ENCODE measurements around the gene ZNF512B.
"Not testable (repeated sequence)": the region's sequence is repeated elsewhere in the genome, so short reads cannot be mapped to it uniquely, and the experiment has no call there.

Gene ZNF512B

GRCh38 chr20:63977739-63978276 lies 8.1 kb upstream of the ZNF512B start:
- Histone ChIP-seq H3K9me3 (ENCODE audit: control insufficient read depth, low read length) (no peaks in the 10 kb centered on the region), H3K27ac (ENCODE audit: low read depth, low read length, severe bottlenecking) (peak overlapping the region; percentile 23), H3K36me3 (ENCODE audit: control insufficient read depth, insufficient read depth, low read length) (no peaks in the 10 kb centered on the region), H3K4me3 (ENCODE audit: extremely low read depth, insufficient read depth, low read length, poor library complexity, severe bottlenecking) (no peak overlapping the region), H3K4me1 (ENCODE audit: control insufficient read depth, insufficient read depth, low read length, poor library complexity, severe bottlenecking) (peaks cover 13% of the 10 kb centered on the region)
- WGBS, 2 experiments (ENCODE audit: insufficient coverage in 2 of 2): 71 to 72% methylated on average over 10 to 16 of the region's 16 CpGs

GRCh38 chr20:63976980-63977738 lies 7.4 kb upstream of the ZNF512B start:
- Histone ChIP-seq H3K36me3 (ENCODE audit: control insufficient read depth, insufficient read depth, low read length) (no peaks in the 10 kb centered on the region), H3K4me1 (ENCODE audit: control insufficient read depth, insufficient read depth, low read length, poor library complexity, severe bottlenecking) (peaks cover 13% of the 10 kb centered on the region), H3K4me3 (ENCODE audit: extremely low read depth, insufficient read depth, low read length, poor library complexity, severe bottlenecking) (no peak overlapping the region), H3K27ac (ENCODE audit: low read depth, low read length, severe bottlenecking) (peak overlapping the region; percentile 23), H3K9me3 (ENCODE audit: control insufficient read depth, low read length) (no peaks in the 10 kb centered on the region)
- WGBS, 2 experiments (ENCODE audit: insufficient coverage in 2 of 2): 87 to 91% methylated on average over 14 to 16 of the region's 18 CpGs

GRCh38 chr20:63976511-63976910 lies 6.8 kb upstream of the ZNF512B start:
- not testable (repeated sequence) for H3K4me1 ChIP-seq (ENCODE audit: control insufficient read depth, insufficient read depth, low read length, poor library complexity, severe bottlenecking)

GRCh38 chr20:63974402-63975200 lies 4.9 kb upstream of the ZNF512B start:
- no peaks in the 10 kb centered on the region for H3K9me3 ChIP-seq (ENCODE audit: control insufficient read depth, low read length)
- no peak overlapping the region for H3K27ac ChIP-seq (ENCODE audit: low read depth, low read length, severe bottlenecking)
- no peak overlapping the region for H3K4me3 ChIP-seq (ENCODE audit: extremely low read depth, insufficient read depth, low read length, poor library complexity, severe bottlenecking)
- 79 to 84% methylated on average over 12 to 16 of the region's 19 CpGs for WGBS, 2 experiments (ENCODE audit: insufficient coverage in 2 of 2)
- peaks cover 8% of the 10 kb centered on the region for H3K4me1 ChIP-seq (ENCODE audit: control insufficient read depth, insufficient read depth, low read length, poor library complexity, severe bottlenecking)
- H3K36me3 ChIP-seq (ENCODE audit: control insufficient read depth, insufficient read depth, low read length): no peaks in the 10 kb centered on the region

More at GRCh38 chr20:63976511-63976910, 6.8 kb upstream of the ZNF512B start:
- H3K4me3 ChIP-seq (ENCODE audit: extremely low read depth, insufficient read depth, low read length, poor library complexity, severe bottlenecking); H3K27ac ChIP-seq (ENCODE audit: low read depth, low read length, severe bottlenecking); H3K9me3 ChIP-seq (ENCODE audit: control insufficient read depth, low read length); H3K36me3 ChIP-seq (ENCODE audit: control insufficient read depth, insufficient read depth, low read length): not testable (repeated sequence)
- 70 to 94% methylated on average over 3 to 6 of the region's 7 CpGs for WGBS, 2 experiments (ENCODE audit: insufficient coverage in 2 of 2)

- Histone ChIP-seq H3K9me3 (ENCODE audit: control insufficient read depth, low read length) (no peaks in the 10 kb centered on the region), H3K27ac (ENCODE audit: low read depth, low read length, severe bottlenecking) (no peak overlapping the region), H3K36me3 (ENCODE audit: control insufficient read depth, insufficient read depth, low read length) (no peaks in the 10 kb centered on the region), H3K4me1 (ENCODE audit: control insufficient read depth, insufficient read depth, low read length, poor library complexity, severe bottlenecking) (peaks cover 11% of the 10 kb centered on the region), H3K4me3 (ENCODE audit: extremely low read depth, insufficient read depth, low read length, poor library complexity, severe bottlenecking) (no peak overlapping the region)
- WGBS, 2 experiments (ENCODE audit: insufficient coverage in 2 of 2): 17 to 18% methylated on average over 28 to 32 of the region's 37 CpGs
Measured at GRCh38 chr20:63973636-63974401, 4.1 kb upstream of the ZNF512B start.

- H3K4me1 ChIP-seq (ENCODE audit: control insufficient read depth, insufficient read depth, low read length, poor library complexity, severe bottlenecking): peaks cover 7% of the 10 kb centered on the region
- WGBS, 2 experiments (ENCODE audit: insufficient coverage in 2 of 2): 95 to 100% methylated on average over 2 to 3 of the region's 3 CpGs
- no peak overlapping the region for H3K27ac ChIP-seq (ENCODE audit: low read depth, low read length, severe bottlenecking)
- H3K36me3 ChIP-seq (ENCODE audit: control insufficient read depth, insufficient read depth, low read length): peaks cover 3% of the 10 kb centered on the region
- H3K9me3 ChIP-seq (ENCODE audit: control insufficient read depth, low read length): no peaks in the 10 kb centered on the region
- H3K4me3 ChIP-seq (ENCODE audit: extremely low read depth, insufficient read depth, low read length, poor library complexity, severe bottlenecking): no peak overlapping the region
Measured at GRCh38 chr20:63973160-63973479, 3.4 kb upstream of the ZNF512B start.

GRCh38 chr20:63972312-63973159 lies 2.8 kb upstream of the ZNF512B start:
- H3K36me3 ChIP-seq (ENCODE audit: control insufficient read depth, insufficient read depth, low read length): peaks cover 9% of the 10 kb centered on the region
- WGBS, 2 experiments (ENCODE audit: insufficient coverage in 2 of 2): 88 to 89% methylated on average over 15 to 17 of the region's 18 CpGs
- no peak overlapping the region for H3K27ac ChIP-seq (ENCODE audit: low read depth, low read length, severe bottlenecking)

GRCh38 chr20:63971960-63972311 lies 2.2 kb upstream of the ZNF512B start:
- H3K4me3 ChIP-seq (ENCODE audit: extremely low read depth, insufficient read depth, low read length, poor library complexity, severe bottlenecking); H3K27ac ChIP-seq (ENCODE audit: low read depth, low read length, severe bottlenecking); H3K4me1 ChIP-seq (ENCODE audit: control insufficient read depth, insufficient read depth, low read length, poor library complexity, severe bottlenecking); H3K9me3 ChIP-seq (ENCODE audit: control insufficient read depth, low read length): not testable (repeated sequence)
- peaks cover 13% of the 10 kb centered on the region for H3K36me3 ChIP-seq (ENCODE audit: control insufficient read depth, insufficient read depth, low read length)
- 86 to 96% methylated on average over 6 of the region's 10 CpGs for WGBS, 2 experiments (ENCODE audit: insufficient coverage in 2 of 2)

More at GRCh38 chr20:63972312-63973159, 2.8 kb upstream of the ZNF512B start:
- Histone ChIP-seq H3K9me3 (ENCODE audit: control insufficient read depth, low read length) (no peaks in the 10 kb centered on the region), H3K4me1 (ENCODE audit: control insufficient read depth, insufficient read depth, low read length, poor library complexity, severe bottlenecking) (peaks cover 4% of the 10 kb centered on the region), H3K4me3 (ENCODE audit: extremely low read depth, insufficient read depth, low read length, poor library complexity, severe bottlenecking) (no peak overlapping the region)

GRCh38 chr20:63970714-63971431 lies 1.1 kb upstream of the ZNF512B start:
- 90 to 100% methylated on average over 3 of the region's 5 CpGs for WGBS, 2 experiments (ENCODE audit: insufficient coverage in 2 of 2)
- Histone ChIP-seq H3K4me1 (ENCODE audit: control insufficient read depth, insufficient read depth, low read length, poor library complexity, severe bottlenecking) (peaks cover 4% of the 10 kb centered on the region), H3K36me3 (ENCODE audit: control insufficient read depth, insufficient read depth, low read length) (peaks cover 24% of the 10 kb centered on the region), H3K27ac (ENCODE audit: low read depth, low read length, severe bottlenecking) (no peak overlapping the region), H3K4me3 (ENCODE audit: extremely low read depth, insufficient read depth, low read length, poor library complexity, severe bottlenecking) (no peak overlapping the region), H3K9me3 (ENCODE audit: control insufficient read depth, low read length) (no peaks in the 10 kb centered on the region)

All from mesodermal cell (in vitro differentiated cells).